GM18505 (cell line): ENCODE data around the gene HOXC6.

Experiments used
- ATAC-seq: cut with Tn5 transposase; IDR thresholded peaks from one replicate; pipeline ENCODE4 v1.9.1; 2021; ENCODE audit not compliant: unreplicated experiment
- POLR2A ChIP-seq: IDR thresholded peaks from 4 replicates; pipeline ENCODE4 v1.6.1; 2011; ENCODE audit warnings: borderline replicate concordance; ENCODE audit not compliant: insufficient read depth, insufficient read length; ENCODE audit errors: extremely low read depth

HOXC6 gene

GRCh38 chr12:54028314-54029201 is at the start of gene HOXC6:
HOXC6 (plus strand) TSS chr12:54028440; CDS start chr12:54028522, 82 bp downstream.
- ATAC-seq = no peak
- TF ChIP-seq POLR2A = no peak

- ATAC-seq = no peak
- no peak for TF ChIP-seq POLR2A
Measured at GRCh38 chr12:53978477-53979356, 49.5 kb upstream of the HOXC6 start.

- no peak for TF ChIP-seq POLR2A
- ATAC-seq = no peak
Measured at GRCh38 chr12:53980104-53980801, 48.0 kb upstream of the HOXC6 start.

GRCh38 chr12:53980802-53981496 is 47.3 kb upstream of the HOXC6 start:
- no peak for TF ChIP-seq POLR2A
- no peak for ATAC-seq

- no peak for ATAC-seq
- no peak for TF ChIP-seq POLR2A
Measured at GRCh38 chr12:53981634-53982565, 46.3 kb upstream of the HOXC6 start.

GRCh38 chr12:53982648-53983567 is 45.3 kb upstream of the HOXC6 start:
- ATAC-seq = no peak
- no peak for TF ChIP-seq POLR2A

- TF ChIP-seq POLR2A = no peak
- no peak for ATAC-seq
Measured at GRCh38 chr12:53983568-53983949, 44.7 kb upstream of the HOXC6 start.

GRCh38 chr12:53983950-53984572 is 44.2 kb upstream of the HOXC6 start:
- ATAC-seq = no peak
- TF ChIP-seq POLR2A = no peak

- no peak for TF ChIP-seq POLR2A
- no peak for ATAC-seq
Measured at GRCh38 chr12:53984901-53985691, 43.1 kb upstream of the HOXC6 start, which contains the start of gene HOXC10. HOXC10 (plus strand) TSS chr12:53985146; CDS start chr12:53985260, 114 bp downstream.

- no peak for TF ChIP-seq POLR2A
- no peak for ATAC-seq
Measured at GRCh38 chr12:53985692-53985993, 42.6 kb upstream of the HOXC6 start.
